ENCODE data around the gene ROR2.

The ROR2 gene

DNA sequence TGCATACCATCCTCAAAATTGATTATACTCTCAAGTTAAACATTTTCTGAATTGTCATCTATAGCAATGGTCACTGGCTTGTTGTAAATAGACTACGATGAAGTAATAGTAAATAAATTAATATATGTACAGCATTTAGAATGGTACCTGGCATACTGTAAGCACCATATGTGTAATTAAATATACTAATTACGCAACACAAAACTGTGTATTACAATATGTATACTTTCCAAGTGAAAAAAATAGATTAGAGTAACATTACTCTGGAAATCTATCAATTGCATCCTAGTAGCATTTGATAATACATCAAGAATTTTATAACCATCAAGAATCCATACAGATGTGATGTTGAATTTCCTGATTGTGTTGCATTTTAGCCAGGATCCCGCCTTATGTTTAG lies 17.2 kb upstream of the ROR2 start:
- no peak overlapping the region for H3K9ac ChIP-seq (ENCODE audit: low read length)
- H3K36me3 ChIP-seq (ENCODE audit: control insufficient read depth, insufficient read depth, low read length), result no peaks in the 10 kb centered on the region
- no peaks in the 10 kb centered on the region for H3K27me3 ChIP-seq (ENCODE audit: control insufficient read depth, insufficient read depth, low read length)
- no peak overlapping the region for H3K4me3 ChIP-seq (ENCODE audit: low read length)
- H3K9me3 ChIP-seq (ENCODE audit: control insufficient read depth, low read length), result no peaks in the 10 kb centered on the region
- H3K4me1 ChIP-seq (ENCODE audit: control insufficient read depth, insufficient read depth, low read length), result no peaks in the 10 kb centered on the region

GRCh38 chr9:91966503-91966902 lies 16.5 kb upstream of the ROR2 start:
- Histone ChIP-seq H3K4me1 (ENCODE audit: control insufficient read depth, insufficient read depth, low read length) (no peaks in the 10 kb centered on the region), H3K4me3 (ENCODE audit: low read length) (no peak overlapping the region), H3K9me3 (ENCODE audit: control insufficient read depth, low read length) (no peaks in the 10 kb centered on the region), H3K27me3 (ENCODE audit: control insufficient read depth, insufficient read depth, low read length) (no peaks in the 10 kb centered on the region), H3K9ac (ENCODE audit: low read length) (no peak overlapping the region), H3K36me3 (ENCODE audit: control insufficient read depth, insufficient read depth, low read length) (no peaks in the 10 kb centered on the region)

- Histone ChIP-seq H3K4me1 (ENCODE audit: control insufficient read depth, insufficient read depth, low read length) (no peaks in the 10 kb centered on the region), H3K36me3 (ENCODE audit: control insufficient read depth, insufficient read depth, low read length) (no peaks in the 10 kb centered on the region), H3K9me3 (ENCODE audit: control insufficient read depth, low read length) (no peaks in the 10 kb centered on the region), H3K4me3 (ENCODE audit: low read length) (no peak overlapping the region), H3K9ac (ENCODE audit: low read length) (no peak overlapping the region), H3K27me3 (ENCODE audit: control insufficient read depth, insufficient read depth, low read length) (no peaks in the 10 kb centered on the region)
Measured at GRCh38 chr9:91963711-91964240, 13.7 kb upstream of the ROR2 start.

- Histone ChIP-seq H3K36me3 (ENCODE audit: control insufficient read depth, insufficient read depth, low read length) (no peaks in the 10 kb centered on the region), H3K4me3 (ENCODE audit: low read length) (no peak overlapping the region), H3K9ac (ENCODE audit: low read length) (no peak overlapping the region), H3K9me3 (ENCODE audit: control insufficient read depth, low read length) (no peaks in the 10 kb centered on the region), H3K27me3 (ENCODE audit: control insufficient read depth, insufficient read depth, low read length) (no peaks in the 10 kb centered on the region), H3K4me1 (ENCODE audit: control insufficient read depth, insufficient read depth, low read length) (no peaks in the 10 kb centered on the region)
Measured at GRCh38 chr9:91960367-91960766, 10.3 kb upstream of the ROR2 start.

- no peaks in the 10 kb centered on the region for H3K36me3 ChIP-seq (ENCODE audit: control insufficient read depth, insufficient read depth, low read length)
- peaks cover 15% of the 10 kb centered on the region for H3K4me1 ChIP-seq (ENCODE audit: control insufficient read depth, insufficient read depth, low read length)
- no peaks in the 10 kb centered on the region for H3K9me3 ChIP-seq (ENCODE audit: control insufficient read depth, low read length)
- no peaks in the 10 kb centered on the region for H3K27me3 ChIP-seq (ENCODE audit: control insufficient read depth, insufficient read depth, low read length)
- H3K9ac ChIP-seq (ENCODE audit: low read length), result no peak overlapping the region
- H3K4me3 ChIP-seq (ENCODE audit: low read length), result no peak overlapping the region
Measured at GRCh38 chr9:91958174-91958573, 8.1 kb upstream of the ROR2 start.

DNA sequence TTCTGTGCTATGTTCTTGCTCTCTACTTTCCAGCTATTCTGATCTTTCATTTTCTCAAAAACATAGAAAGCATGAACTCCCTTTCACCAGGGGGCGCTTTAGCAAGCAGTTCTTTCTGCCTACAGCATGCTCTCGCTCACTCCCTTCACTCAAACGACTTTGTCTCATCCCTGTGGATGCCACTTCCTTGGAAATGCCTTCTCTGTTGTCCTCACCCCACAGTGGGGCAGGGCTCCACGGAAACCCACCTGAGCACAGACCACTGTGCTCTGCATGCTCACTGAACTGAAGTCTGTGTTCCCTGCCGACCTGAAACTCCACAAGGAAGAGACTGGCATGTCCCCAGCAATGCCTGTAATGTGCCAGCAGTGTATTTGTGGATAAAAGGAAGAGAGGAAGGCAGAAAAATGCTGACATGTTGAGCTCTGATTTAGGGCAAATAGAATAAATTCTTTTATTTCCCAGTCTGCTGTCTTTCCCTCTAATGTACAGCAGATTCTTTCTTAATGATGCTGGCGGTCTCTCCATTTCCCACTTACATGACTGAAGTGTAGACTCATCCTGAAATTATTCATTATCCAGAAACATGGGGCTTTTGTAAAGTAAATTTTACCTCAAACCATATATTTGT lies 4.9 kb upstream of the ROR2 start:
- Histone ChIP-seq H3K36me3 (ENCODE audit: control insufficient read depth, insufficient read depth, low read length) (no peaks in the 10 kb centered on the region), H3K4me3 (ENCODE audit: low read length) (no peak overlapping the region), H3K9me3 (ENCODE audit: control insufficient read depth, low read length) (no peaks in the 10 kb centered on the region), H3K27me3 (ENCODE audit: control insufficient read depth, insufficient read depth, low read length) (peaks cover 10% of the 10 kb centered on the region), H3K4me1 (ENCODE audit: control insufficient read depth, insufficient read depth, low read length) (peaks cover 19% of the 10 kb centered on the region), H3K9ac (ENCODE audit: low read length) (no peak overlapping the region)

DNA sequence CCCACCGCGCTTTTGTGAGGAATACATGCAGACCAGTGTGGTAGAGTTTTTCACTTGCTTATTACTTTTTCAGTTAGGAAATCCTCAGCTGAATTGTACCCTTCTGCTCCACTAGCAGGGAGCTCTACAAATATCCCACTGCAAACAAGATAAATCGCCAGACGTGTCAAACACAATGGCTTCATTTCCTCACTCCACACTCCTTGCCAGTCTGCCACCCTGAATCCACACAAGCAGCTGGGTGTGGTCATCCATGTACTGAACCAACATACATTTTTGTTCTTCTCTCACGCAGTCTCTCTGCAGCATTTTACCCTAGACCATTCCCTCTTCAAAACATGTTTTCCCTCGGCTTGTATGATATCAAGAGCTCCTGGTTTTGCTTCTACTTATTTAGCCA lies 3.7 kb upstream of the ROR2 start:
- Histone ChIP-seq H3K9me3 (ENCODE audit: control insufficient read depth, low read length) (no peaks in the 10 kb centered on the region), H3K27me3 (ENCODE audit: control insufficient read depth, insufficient read depth, low read length) (peaks cover 23% of the 10 kb centered on the region), H3K36me3 (ENCODE audit: control insufficient read depth, insufficient read depth, low read length) (no peaks in the 10 kb centered on the region), H3K4me1 (ENCODE audit: control insufficient read depth, insufficient read depth, low read length) (peaks cover 26% of the 10 kb centered on the region), H3K4me3 (ENCODE audit: low read length) (no peak overlapping the region), H3K9ac (ENCODE audit: low read length) (no peak overlapping the region)

- Histone ChIP-seq H3K9ac (ENCODE audit: low read length) (no peak overlapping the region), H3K36me3 (ENCODE audit: control insufficient read depth, insufficient read depth, low read length) (no peaks in the 10 kb centered on the region), H3K9me3 (ENCODE audit: control insufficient read depth, low read length) (no peaks in the 10 kb centered on the region), H3K27me3 (ENCODE audit: control insufficient read depth, insufficient read depth, low read length) (peaks cover 31% of the 10 kb centered on the region), H3K4me3 (ENCODE audit: low read length) (no peak overlapping the region), H3K4me1 (ENCODE audit: control insufficient read depth, insufficient read depth, low read length) (peaks cover 32% of the 10 kb centered on the region)
Measured at GRCh38 chr9:91951944-91952520, 2.0 kb upstream of the ROR2 start.

GRCh38 chr9:91949392-91949945 lies 559 bp downstream of the ROR2 start:
- no peaks in the 10 kb centered on the region for H3K9me3 ChIP-seq (ENCODE audit: control insufficient read depth, low read length)
- peaks cover 31% of the 10 kb centered on the region for H3K27me3 ChIP-seq (ENCODE audit: control insufficient read depth, insufficient read depth, low read length)
- peaks cover 43% of the 10 kb centered on the region for H3K4me1 ChIP-seq (ENCODE audit: control insufficient read depth, insufficient read depth, low read length)
- no peak overlapping the region for H3K4me3 ChIP-seq (ENCODE audit: low read length)
- no peaks in the 10 kb centered on the region for H3K36me3 ChIP-seq (ENCODE audit: control insufficient read depth, insufficient read depth, low read length)
- peak overlapping the region; percentile 42 for H3K9ac ChIP-seq (ENCODE audit: low read length)

GRCh38 chr9:91948597-91949391 lies 1.2 kb downstream of the ROR2 start:
- Histone ChIP-seq H3K9me3 (ENCODE audit: control insufficient read depth, low read length) (no peaks in the 10 kb centered on the region), H3K4me3 (ENCODE audit: low read length) (no peak overlapping the region), H3K9ac (ENCODE audit: low read length) (peak overlapping the region; percentile 42), H3K27me3 (ENCODE audit: control insufficient read depth, insufficient read depth, low read length) (peaks cover 31% of the 10 kb centered on the region), H3K4me1 (ENCODE audit: control insufficient read depth, insufficient read depth, low read length) (peaks cover 36% of the 10 kb centered on the region), H3K36me3 (ENCODE audit: control insufficient read depth, insufficient read depth, low read length) (no peaks in the 10 kb centered on the region)

GRCh38 chr9:91948101-91948596 lies 1.9 kb downstream of the ROR2 start:
- Histone ChIP-seq H3K9me3 (ENCODE audit: control insufficient read depth, low read length) (no peaks in the 10 kb centered on the region), H3K36me3 (ENCODE audit: control insufficient read depth, insufficient read depth, low read length) (no peaks in the 10 kb centered on the region), H3K4me3 (ENCODE audit: low read length) (no peak overlapping the region), H3K27me3 (ENCODE audit: control insufficient read depth, insufficient read depth, low read length) (peaks cover 31% of the 10 kb centered on the region), H3K9ac (ENCODE audit: low read length) (peak overlapping the region; percentile 4), H3K4me1 (ENCODE audit: control insufficient read depth, insufficient read depth, low read length) (peaks cover 32% of the 10 kb centered on the region)
